ENCODE data around the gene ARID1B. TPM values are rescaled to one million over a fixed set of nuclear protein-coding genes. Genes with fewer than 3 reads are reported as not detected.

ARID1B gene
- total RNA-seq, 1 experiment from 2014 or later = 24.2 TPM

GRCh38 chr6:157240059-157240959 lies 463.1 kb downstream of the ARID1B start:
- Histone ChIP-seq H3K4me1 (ENCODE audit: insufficient read depth, low read length) (peaks cover 17% of the 10 kb centered on the region), H3K4me3 (ENCODE audit: low read length) (peak overlapping the region; percentile 68), H2AFZ (ENCODE audit: low read length) (peak overlapping the region; percentile 97), H3K9me3 (ENCODE audit: low read length) (no peaks in the 10 kb centered on the region), H3K9me2 (replicated peaks; ENCODE audit: low read length) (no peaks in the 10 kb centered on the region), H3K79me2 (ENCODE audit: low read length) (no peaks in the 10 kb centered on the region), H4K20me1 (ENCODE audit: low read length) (no peaks in the 10 kb centered on the region), H3K4me2 (ENCODE audit: low read length) (peak overlapping the region; percentile 96), H3K9ac (ENCODE audit: low read length) (peak overlapping the region; percentile 58), H3K27ac (ENCODE audit: low read length) (peak overlapping the region; percentile 55), H3F3A (ENCODE audit: low read length, unreplicated experiment) (no peaks in the 10 kb centered on the region), H3K36me3 (ENCODE audit: low read depth, low read length) (no peaks in the 10 kb centered on the region), H3K27me3 (ENCODE audit: low read length) (no peaks in the 10 kb centered on the region)
- no TSS peak for BruUV-seq (replicated peaks)
- POLR2A ChIA-PET (ENCODE audit: unreplicated experiment) = interaction anchor here (0.6 to 0.7 kb wide), 2 partner anchors 15 to 84 kb away, joined by 3 read pairs; no protein-coding TSS in a partner anchor
- CTCF ChIA-PET = no interaction called here
- intact Hi-C loops (cut with micrococcal nuclease) = no loop called here
- ATAC-seq (peak; percentile 79), DNase-seq (peak; percentile 60)
- TF ChIP-seq EZH2 (IDR thresholded peaks at IDR 0.05; ENCODE audit: low read length, unreplicated experiment) = no peak
- no peak for TF ChIP-seq EZH2phosphoT487 (IDR thresholded peaks at IDR 0.05; ENCODE audit: borderline replicate concordance, low read length)
- TF ChIP-seq CTCF (conservative IDR thresholded peaks at IDR 0.05; ENCODE audit: low read depth, low read length) = no peak

- DNase-seq (no peak), ATAC-seq (no peak)
- peak overlapping the region; percentile 97 for H2AFZ ChIP-seq (ENCODE audit: low read length)
- no peak for TF ChIP-seq CTCF (conservative IDR thresholded peaks at IDR 0.05; ENCODE audit: low read depth, low read length)
- no peak for TF ChIP-seq EZH2 (IDR thresholded peaks at IDR 0.05; ENCODE audit: low read length, unreplicated experiment)
- no peak for TF ChIP-seq EZH2phosphoT487 (IDR thresholded peaks at IDR 0.05; ENCODE audit: borderline replicate concordance, low read length)
- intact Hi-C loops (cut with micrococcal nuclease) = no loop called here
- no peaks in the 10 kb centered on the region for H3K36me3 ChIP-seq (ENCODE audit: low read depth, low read length)
- no peaks in the 10 kb centered on the region for H3K9me3 ChIP-seq (ENCODE audit: low read length)
- POLR2A ChIA-PET (ENCODE audit: unreplicated experiment) = no interaction called here
- no peaks in the 10 kb centered on the region for H3K9me2 ChIP-seq (replicated peaks; ENCODE audit: low read length)
- H3F3A ChIP-seq (ENCODE audit: low read length, unreplicated experiment) = no peaks in the 10 kb centered on the region
- H3K27ac ChIP-seq (ENCODE audit: low read length) = peak overlapping the region; percentile 55; the same call in 1 of the 2 replicates
- H3K79me2 ChIP-seq (ENCODE audit: low read length) = no peaks in the 10 kb centered on the region
- H3K4me3 ChIP-seq (ENCODE audit: low read length) = no peak overlapping the region
- peaks cover 17% of the 10 kb centered on the region for H3K4me1 ChIP-seq (ENCODE audit: insufficient read depth, low read length)
- H3K9ac ChIP-seq (ENCODE audit: low read length) = 0 out of 2 replicates have a peak overlapping the region, but pooled peaks have one; percentile 58
- H3K27me3 ChIP-seq (ENCODE audit: low read length) = no peaks in the 10 kb centered on the region
- no peaks in the 10 kb centered on the region for H4K20me1 ChIP-seq (ENCODE audit: low read length)
- peak overlapping the region; percentile 96 for H3K4me2 ChIP-seq (ENCODE audit: low read length)
- CTCF ChIA-PET = no interaction called here
- BruUV-seq (replicated peaks) = no TSS peak
These were observed 463.8 kb downstream of the ARID1B start for GRCh38 chr6:157240960-157241311.

GRCh38 chr6:157242791-157243190 lies 465.6 kb downstream of the ARID1B start:
- H3K9ac ChIP-seq (ENCODE audit: low read length) = no peak overlapping the region
- no TSS peak for BruUV-seq (replicated peaks)
- no peaks in the 10 kb centered on the region for H4K20me1 ChIP-seq (ENCODE audit: low read length)
- ATAC-seq (no peak), DNase-seq (no peak)
- CTCF ChIA-PET = no interaction called here
- no peak overlapping the region for H2AFZ ChIP-seq (ENCODE audit: low read length)
- no peaks in the 10 kb centered on the region for H3F3A ChIP-seq (ENCODE audit: low read length, unreplicated experiment)
- no peaks in the 10 kb centered on the region for H3K9me2 ChIP-seq (replicated peaks; ENCODE audit: low read length)
- TF ChIP-seq EZH2 (IDR thresholded peaks at IDR 0.05; ENCODE audit: low read length, unreplicated experiment) (no peak), CTCF (conservative IDR thresholded peaks at IDR 0.05; ENCODE audit: low read depth, low read length) (no peak), EZH2phosphoT487 (IDR thresholded peaks at IDR 0.05; ENCODE audit: borderline replicate concordance, low read length) (no peak)
- H3K4me1 ChIP-seq (ENCODE audit: insufficient read depth, low read length) = peaks cover 17% of the 10 kb centered on the region
- H3K9me3 ChIP-seq (ENCODE audit: low read length) = no peaks in the 10 kb centered on the region
- H3K4me2 ChIP-seq (ENCODE audit: low read length) = no peak overlapping the region
- POLR2A ChIA-PET (ENCODE audit: unreplicated experiment) = no interaction called here
- H3K79me2 ChIP-seq (ENCODE audit: low read length) = no peaks in the 10 kb centered on the region
- H3K4me3 ChIP-seq (ENCODE audit: low read length) = no peak overlapping the region
- H3K36me3 ChIP-seq (ENCODE audit: low read depth, low read length) = no peaks in the 10 kb centered on the region
- H3K27me3 ChIP-seq (ENCODE audit: low read length) = no peaks in the 10 kb centered on the region
- no peak overlapping the region for H3K27ac ChIP-seq (ENCODE audit: low read length)
- intact Hi-C loops (cut with micrococcal nuclease) = no loop called here
